ENCODE results near the gene HEMK1. TPM values are rescaled to one million over a fixed set of nuclear protein-coding genes. Genes with fewer than 3 reads are reported as not detected.

HEMK1 gene
- total and polyA plus RNA-seq, 2 of the 8 experiments (the other 6 are each of a cell fraction or from before 2014, with no cell fraction given) = 9.7 to 10.6 TPM

- TF ChIP-seq CHD7 (IDR thresholded peaks at IDR 0.05; ENCODE audit: insufficient replicate concordance, low read length) (no peak), POLR2A (IDR thresholded peaks at IDR 0.05; ENCODE audit: control extremely low read depth in 1 of 2, low read depth in 2 of 2, low read length in 2 of 2) (no peak), BCL11A (IDR thresholded peaks at IDR 0.05; ENCODE audit: low read depth in 2 of 2, low read length in 2 of 2) (no peak), RFX5 (IDR thresholded peaks at IDR 0.05; ENCODE audit: borderline replicate concordance, low read depth, low read length) (no peak), POU5F1 (IDR thresholded peaks at IDR 0.05; ENCODE audit: low read depth, low read length) (no peak), POLR2AphosphoS5 (IDR thresholded peaks at IDR 0.05; ENCODE audit: low read depth, low read length) (no peak), TAF1 (IDR thresholded peaks at IDR 0.05; ENCODE audit: low read depth, low read length) (no peak), MAX (IDR thresholded peaks at IDR 0.05) (no peak), SP2 (IDR thresholded peaks at IDR 0.05; ENCODE audit: low read length) (no peak), SIN3A (conservative IDR thresholded peaks at IDR 0.05 in 1 of 2, IDR thresholded peaks at IDR 0.05 in 1 of 2; ENCODE audit: low read depth in 1 of 2, low read length in 2 of 2) (no peak)
These were observed 44.0 kb upstream of the HEMK1 start (continued) for GRCh38 chr3:50525191-50525910.
